Measurements from ENCODE around the gene ARHGAP21.

DNA sequence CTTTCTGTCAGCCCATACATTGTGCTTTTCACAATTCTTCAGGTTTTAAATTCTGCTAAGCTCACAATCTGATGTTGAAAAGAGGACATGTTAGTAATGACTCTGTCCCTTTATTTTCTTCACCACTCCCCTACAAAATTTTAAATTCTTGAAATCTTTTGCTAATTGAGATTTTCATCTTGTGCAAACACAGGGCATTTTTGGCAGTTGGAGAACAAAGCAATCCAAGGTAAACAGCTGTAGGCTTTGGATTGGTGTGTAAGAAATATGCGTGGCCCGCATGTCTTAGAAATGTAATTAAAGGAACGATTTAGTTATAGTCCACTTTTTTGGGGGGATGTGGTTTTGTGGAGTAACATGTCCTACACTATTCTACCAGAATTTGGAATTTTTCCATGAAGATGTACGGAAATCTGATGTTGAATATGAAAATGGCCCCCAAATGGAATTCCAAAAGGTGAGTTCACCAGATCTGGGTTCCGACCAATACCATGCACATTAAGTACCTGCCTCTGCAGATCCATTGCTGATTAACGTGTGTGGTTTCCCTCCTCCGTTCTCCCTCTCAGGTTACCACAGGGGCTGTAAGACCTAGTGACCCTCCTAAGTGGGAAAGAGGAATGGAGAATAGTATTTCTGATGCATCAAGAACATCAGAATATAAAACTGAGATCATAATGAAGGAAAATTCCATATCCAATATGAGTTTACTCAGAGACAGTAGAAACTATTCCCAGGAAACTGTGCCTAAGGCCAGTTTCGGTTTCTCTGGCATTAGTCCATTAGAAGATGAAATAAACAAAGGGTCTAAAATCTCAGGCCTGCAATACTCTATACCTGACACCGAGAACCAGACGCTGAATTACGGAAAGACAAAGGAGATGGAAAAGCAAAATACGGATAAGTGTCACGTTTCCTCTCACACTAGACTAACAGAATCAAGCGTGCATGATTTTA, 181.1 kb downstream of the ARHGAP21 start:
- TF ChIP-seq, protein P1, sequence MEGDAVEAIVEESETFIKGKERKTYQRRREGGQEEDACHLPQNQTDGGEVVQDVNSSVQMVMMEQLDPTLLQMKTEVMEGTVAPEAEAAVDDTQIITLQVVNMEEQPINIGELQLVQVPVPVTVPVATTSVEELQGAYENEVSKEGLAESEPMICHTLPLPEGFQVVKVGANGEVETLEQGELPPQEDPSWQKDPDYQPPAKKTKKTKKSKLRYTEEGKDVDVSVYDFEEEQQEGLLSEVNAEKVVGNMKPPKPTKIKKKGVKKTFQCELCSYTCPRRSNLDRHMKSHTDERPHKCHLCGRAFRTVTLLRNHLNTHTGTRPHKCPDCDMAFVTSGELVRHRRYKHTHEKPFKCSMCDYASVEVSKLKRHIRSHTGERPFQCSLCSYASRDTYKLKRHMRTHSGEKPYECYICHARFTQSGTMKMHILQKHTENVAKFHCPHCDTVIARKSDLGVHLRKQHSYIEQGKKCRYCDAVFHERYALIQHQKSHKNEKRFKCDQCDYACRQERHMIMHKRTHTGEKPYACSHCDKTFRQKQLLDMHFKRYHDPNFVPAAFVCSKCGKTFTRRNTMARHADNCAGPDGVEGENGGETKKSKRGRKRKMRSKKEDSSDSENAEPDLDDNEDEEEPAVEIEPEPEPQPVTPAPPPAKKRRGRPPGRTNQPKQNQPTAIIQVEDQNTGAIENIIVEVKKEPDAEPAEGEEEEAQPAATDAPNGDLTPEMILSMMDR (conservative IDR thresholded peaks at IDR 0.05 in 1 of 2, IDR thresholded peaks at IDR 0.05 in 1 of 2; ENCODE audit: extremely low read depth in 1 of 2, insufficient read depth in 1 of 2, low read depth in 1 of 2, low read length in 2 of 2), result no peak
- no peak for TF ChIP-seq EZH2 (IDR thresholded peaks at IDR 0.05; ENCODE audit: borderline replicate concordance, low read length)

Measured in mammary epithelial cell (primary cell).